GM23338 (cell line): ENCODE data around the gene SLC13A3. TPM values are rescaled to one million over a fixed set of nuclear protein-coding genes. Genes with fewer than 3 reads are reported as not detected.

Experiments
- ATAC-seq: fragments of 200-7000 bp; cut with Tn5 transposase; 3 replicates; pipeline ENCODE4 v1.9.1; 2020
- DNase-seq: peaks from one replicate; pipeline ENCODE4 v3.0.0-alpha.2; 2015; ENCODE audit warnings: low spot score
- H2AFZ ChIP-seq: fragments of 200-600 bp; sonication (generic); 2 replicates; pipeline ENCODE4 v1.8.0; 2016; ENCODE audit warnings: antibody characterized with exemption, mild to moderate bottlenecking, moderate library complexity
- H3F3A ChIP-seq: fragments of 200-600 bp; sonication (generic); replicated peaks from 2 replicates; pipeline ENCODE4 v1.8.0; 2017; ENCODE audit warnings: antibody characterized with exemption, mixed run types, low read depth
- H3K27ac ChIP-seq: fragments of 200-600 bp; sonication (generic); 2 replicates; pipeline ENCODE4 v1.6.1; 2016; ENCODE audit warnings: low read depth
- H3K27me3 ChIP-seq: fragments of 200-600 bp; sonication (generic); 2 replicates; pipeline ENCODE4 v1.8.0; 2016; ENCODE audit warnings: mild to moderate bottlenecking, mixed run types, moderate library complexity; ENCODE audit not compliant: insufficient read depth
- H3K36me3 ChIP-seq: fragments of 200-600 bp; sonication (generic); 2 replicates; pipeline ENCODE4 v1.8.0; 2016; ENCODE audit warnings: mild to moderate bottlenecking; ENCODE audit not compliant: insufficient read depth
- H3K4me1 ChIP-seq: fragments of 200-600 bp; sonication (generic); 2 replicates; pipeline ENCODE4 v1.8.0; 2016; ENCODE audit warnings: mild to moderate bottlenecking, moderate library complexity; ENCODE audit not compliant: insufficient read depth
- H3K4me2 ChIP-seq: fragments of 200-600 bp; sonication (generic); 2 replicates; pipeline ENCODE4 v1.7.1; 2017; ENCODE audit warnings: mixed run types
- H3K4me3 ChIP-seq: fragments of 200-600 bp; sonication (generic); 2 replicates; pipeline ENCODE4 v1.6.1; 2016; ENCODE audit warnings: mixed run types
- H3K79me2 ChIP-seq: fragments of 200-600 bp; sonication (generic); replicated peaks from 2 replicates; pipeline ENCODE4 v1.8.0; 2017; ENCODE audit warnings: mild to moderate bottlenecking; ENCODE audit not compliant: insufficient read depth
- H3K9me2 ChIP-seq: fragments of 200-600 bp; sonication (generic); 2 replicates; pipeline ENCODE4 v1.8.0; 2017; ENCODE audit not compliant: insufficient read depth
- H4K20me1 ChIP-seq: fragments of 200-600 bp; sonication (generic); replicated peaks from 2 replicates; pipeline ENCODE4 v1.8.0; 2017; ENCODE audit warnings: mild to moderate bottlenecking; ENCODE audit not compliant: insufficient read depth
- H3K27ac Mint-ChIP-seq: 2 replicates; pipeline ENCODE4 v1.8.0; 2020; ENCODE audit warnings: inconsistent platforms, mild to moderate bottlenecking, moderate library complexity, mixed read lengths
- H3K27me3 Mint-ChIP-seq: 3 replicates; pipeline ENCODE4 v1.8.0; 2022; ENCODE audit warnings: low read depth, mild to moderate bottlenecking, moderate library complexity, mixed read lengths, inconsistent platforms; ENCODE audit not compliant: insufficient read depth, poor library complexity
- H3K36me3 Mint-ChIP-seq: 3 replicates; pipeline ENCODE4 v1.8.0; 2021; ENCODE audit warnings: low read depth, mild to moderate bottlenecking, inconsistent platforms, moderate library complexity, mixed read lengths
- H3K4me1 Mint-ChIP-seq: 3 replicates; pipeline ENCODE4 v1.8.0; 2020; ENCODE audit warnings: mild to moderate bottlenecking, inconsistent platforms, mixed read lengths
- H3K4me3 Mint-ChIP-seq: 3 replicates; pipeline ENCODE4 v1.8.0; 2021; ENCODE audit warnings: moderate library complexity, mild to moderate bottlenecking, inconsistent platforms, mixed read lengths
- H3K9me3 Mint-ChIP-seq: 3 replicates; pipeline ENCODE4 v1.8.0; 2020; ENCODE audit warnings: moderate library complexity, mild to moderate bottlenecking, inconsistent platforms, mixed read lengths
- CREB1 ChIP-seq: fragments of 250-450 bp; sonication (Bioruptor Pico); IDR thresholded peaks from 2 replicates; pipeline ENCODE4 v1.5.0; 2020; ENCODE audit warnings: low read depth, mild to moderate bottlenecking, moderate library complexity
- CTCF ChIP-seq, 2 experiments: fragments of 200-600 bp in 1 of 2; sonication (generic) in 1 of 2; conservative IDR thresholded peaks; 2 replicates each; pipeline versions ENCODE4 v1.5.1 to v1.6.1; 2016 to 2017; ENCODE audit warnings: antibody characterized with exemption in 2 of 2, low read depth in 2 of 2, mild to moderate bottlenecking in 2 of 2, moderate library complexity in 1 of 2
- ETS1 ChIP-seq: IDR thresholded peaks from 2 replicates; pipeline ENCODE4 v1.6.1; 2016; ENCODE audit warnings: antibody characterized with exemption
- EZH2 ChIP-seq: fragments of 200-600 bp; sonication (generic); IDR thresholded peaks from one replicate; pipeline ENCODE4 v1.8.0; 2017; ENCODE audit warnings: antibody characterized with exemption, mild to moderate bottlenecking, low read depth; ENCODE audit not compliant: unreplicated experiment
- EZH2phosphoT487 ChIP-seq: fragments of 200-600 bp; sonication (generic); IDR thresholded peaks from one replicate; pipeline ENCODE4 v1.8.1; 2018; ENCODE audit warnings: antibody characterized with exemption; ENCODE audit not compliant: unreplicated experiment
- JUNB ChIP-seq: IDR thresholded peaks from one replicate; pipeline ENCODE4 v1.6.1; 2016; ENCODE audit warnings: antibody characterized with exemption; ENCODE audit not compliant: unreplicated experiment
- NANOG ChIP-seq: IDR thresholded peaks from 2 replicates; pipeline ENCODE4 v1.6.1; 2016; ENCODE audit warnings: antibody characterized with exemption, borderline replicate concordance
- POLR2AphosphoS5 ChIP-seq: IDR thresholded peaks from 2 replicates; pipeline ENCODE4 v1.6.1; 2016; ENCODE audit warnings: antibody characterized with exemption, low read depth
- REST ChIP-seq: IDR thresholded peaks from one replicate; pipeline ENCODE4 v1.6.1; 2018; ENCODE audit warnings: antibody characterized with exemption; ENCODE audit not compliant: unreplicated experiment
- STAT1 ChIP-seq: IDR thresholded peaks from one replicate; pipeline ENCODE4 v1.6.1; 2016; ENCODE audit warnings: antibody characterized with exemption; ENCODE audit not compliant: unreplicated experiment
- ZNF114 ChIP-seq: fragments of 250-450 bp; sonication (Bioruptor Pico); IDR thresholded peaks from 2 replicates; pipeline ENCODE4 v1.5.0; 2020; ENCODE audit warnings: mild to moderate bottlenecking, moderate library complexity
- ZNF331 ChIP-seq: fragments of 250-450 bp; sonication (Bioruptor Pico); IDR thresholded peaks from 2 replicates; pipeline ENCODE4 v1.5.0; 2020; ENCODE audit warnings: low read depth, mild to moderate bottlenecking, moderate library complexity
- polyA plus RNA-seq: library from polyadenylated mRNA; unstranded; fragments of >200 nt; fragmentation: Nextera tagmentation; extraction: Ambion mirVana; gene quantifications from 2 replicates; pipeline ENCODE4 v1.2.1, GENCODE V29; 2016
- total RNA-seq: library from RNA; depleted of rRNA; stranded (reverse); fragments of >200 nt; shearing (Covaris generic); gene quantifications from 2 replicates; pipeline ENCODE4 v1.2.3, GENCODE V29; 2014

The SLC13A3 gene
- total and polyA plus RNA-seq, 2 experiments from 2014 or later = 8.6 to 9.1 TPM

GRCh38 chr20:46553926-46554325, 97.3 kb downstream of the SLC13A3 start (continued):
- TF ChIP-seq ETS1 (no peak), CTCF (conservative IDR thresholded peaks at IDR 0.05; ENCODE audit: low read depth in 2 of 2) (no peak), REST (no peak), ZNF331 (CRISPR knock-in tag) (no peak), STAT1 (no peak), NANOG (no peak), POLR2AphosphoS5 (no peak), ZNF114 (no peak), EZH2 (no peak), EZH2phosphoT487 (no peak), CREB1 (CRISPR knock-in tag) (no peak)

GRCh38 chr20:46552460-46553420, 98.5 kb downstream of the SLC13A3 start:
- Histone ChIP-seq H3K79me2 (no peaks in the 10 kb centered on the region), H3K27me3 (no peaks in the 10 kb centered on the region), H3K4me3 (no peak overlapping the region), H3K36me3 (no peaks in the 10 kb centered on the region), H3K9me2 (no peaks in the 10 kb centered on the region), H2AFZ (peak overlapping the region; percentile 40; the same call in 1 of the 2 replicates), H3K4me2 (peak overlapping the region; percentile 49), H3K4me1 (peaks cover 58% of the 10 kb centered on the region), H3F3A (no peaks in the 10 kb centered on the region), H4K20me1 (no peaks in the 10 kb centered on the region), H3K27ac (peak overlapping the region; percentile 72)
- Mint-ChIP-seq H3K36me3 (no peaks in the 10 kb centered on the region), H3K4me1 (peaks cover 45% of the 10 kb centered on the region), H3K27me3 (peaks cover 13% of the 10 kb centered on the region), H3K4me3 (no peak overlapping the region; the same call in 2 of the 3 replicates), H3K27ac (peak overlapping the region; percentile 94), H3K9me3 (no peaks in the 10 kb centered on the region; the same call in 2 of the 3 replicates)
- no peak for DNase-seq
- peak; percentile 25 for ATAC-seq
- TF ChIP-seq CREB1 (CRISPR knock-in tag) (no peak), EZH2 (no peak), ETS1 (no peak), JUNB (no peak), CTCF (conservative IDR thresholded peaks at IDR 0.05; ENCODE audit: low read depth in 2 of 2) (no peak), EZH2phosphoT487 (no peak)
